ENCODE measurements around the gene MORN2. TPM values are rescaled to one million over a fixed set of nuclear protein-coding genes. Genes with fewer than 3 reads are reported as not detected.
"Not testable (repeated sequence)": the region's sequence is repeated elsewhere in the genome, so short reads cannot be mapped to it uniquely, and the experiment has no call there.

MORN2 gene
- total RNA-seq (2.3 and 3.9 TPM in 2 replicates), polyA plus RNA-seq (0.70 and 1.9 TPM in 2 replicates), polyA minus RNA-seq (not detected in 2 replicates)
- total RNA-seq (2013), result 3.2 TPM

GRCh38 chr2:38875576-38876367, at the start of gene MORN2, which contains the start of gene DHX57:
Gene MORN2, plus strand, starts transcription at chr2:38875976.
Gene DHX57, minus strand, starts transcription at chr2:38875934. Its CDS starts 7,529 bp downstream, at chr2:38868405.
- WGBS (ENCODE audit: insufficient coverage), result 2% methylated on average over 50 of the region's 52 CpGs
- peak within 1 kb of the TSS; percentile 97 for H3K4me3 Mint-ChIP-seq
- H3K4me3 ChIP-seq (ENCODE audit: control extremely low read depth in 1 of 5, extremely low read depth in 1 of 5, insufficient read depth in 1 of 5, low read depth in 2 of 5, low read length in 4 of 5), result peak within 1 kb of the TSS; percentile 70 to 84 (median 83)

GRCh38 chr2:38827539-38828145, 48.1 kb upstream of the MORN2 start:
- H3K4me3 ChIP-seq (ENCODE audit: control extremely low read depth in 1 of 5, extremely low read depth in 1 of 5, insufficient read depth in 1 of 5, low read depth in 2 of 5, low read length in 4 of 5); ATAC-seq (ENCODE audit: low read depth); DNase-seq; H3K4me1 ChIP-seq (ENCODE audit: control insufficient read depth in 2 of 2, insufficient read depth in 2 of 2, low read length in 2 of 2); H3K4me1 Mint-ChIP-seq; H3K27me3 Mint-ChIP-seq; H3K27ac ChIP-seq (ENCODE audit: low read length in 2 of 2); POLR2A ChIA-PET; CTCF ChIA-PET; H3K27me3 ChIP-seq (replicated peaks in 1 of 4; ENCODE audit: control extremely low read depth in 1 of 4, control insufficient read depth in 3 of 4, insufficient read depth in 4 of 4, low read length in 3 of 4); H3K79me2 ChIP-seq (ENCODE audit: control insufficient read depth, insufficient read depth, low read length); H3K4me3 Mint-ChIP-seq; H4K20me1 ChIP-seq (ENCODE audit: control insufficient read depth, insufficient read depth, low read length, poor library complexity, severe bottlenecking); H3K4me2 ChIP-seq (replicated peaks; ENCODE audit: low read depth, low read length, poor library complexity, severe bottlenecking); H3K9me3 ChIP-seq (ENCODE audit: control extremely low read depth in 1 of 3, control insufficient read depth in 2 of 3, insufficient read depth in 1 of 3, low read length in 2 of 3); intact Hi-C loops (cut with micrococcal nuclease); H3K9ac ChIP-seq (ENCODE audit: low read length); H2AFZ ChIP-seq (ENCODE audit: insufficient read depth, low read depth, low read length, poor library complexity, severe bottlenecking); H3K9me3 Mint-ChIP-seq (ENCODE audit: insufficient read depth): not testable (repeated sequence)
- WGBS (ENCODE audit: insufficient coverage), result 80% methylated on average over 4 of the region's 10 CpGs
- H3K27ac Mint-ChIP-seq, result peak overlapping the region; percentile 32
- H3K36me3 ChIP-seq (replicated peaks in 1 of 2; ENCODE audit: control extremely low read depth in 1 of 2, control insufficient read depth in 1 of 2, extremely low read depth in 1 of 2, insufficient read depth in 2 of 2, low read length in 1 of 2), result peaks cover 3 to 32% of the 10 kb centered on the region in 2 experiments

More at GRCh38 chr2:38875576-38876367, at the start of gene MORN2, which contains the start of gene DHX57:
- ATAC-seq (ENCODE audit: low read depth) (peak; percentile 95), DNase-seq (peak; percentile 84)
- H3K27ac ChIP-seq (ENCODE audit: low read length in 2 of 2), result peak within 1 kb of the TSS; percentile 42 to 63
- peaks cover 12 to 18% of the 10 kb centered on the region in 2 donors for H3K4me1 ChIP-seq (ENCODE audit: control insufficient read depth in 2 of 2, insufficient read depth in 2 of 2, low read length in 2 of 2)
- Mint-ChIP-seq H3K4me1 (peaks cover 25% of the 10 kb centered on the region), H3K9me3 (ENCODE audit: insufficient read depth) (peaks cover 5% of the 10 kb centered on the region), H3K27me3 (no peaks in the 10 kb centered on the region), H3K27ac (peak within 1 kb of the TSS; percentile 88)
- H2AFZ ChIP-seq (ENCODE audit: insufficient read depth, low read depth, low read length, poor library complexity, severe bottlenecking), result peak within 1 kb of the TSS; percentile 91
- ChIA-PET POLR2A (interaction anchor here (0.5 to 1.5 kb wide), 2 partner anchors 125 to 128 kb away, joined by 3 to 10 read pairs; partner anchors contain the start of gene SRSF7), CTCF (interaction anchor here (0.8 to 1.0 kb wide), 2 partner anchors 271 to 354 kb away, joined by 3 read pairs; no protein-coding TSS in a partner anchor)
- intact Hi-C loops (cut with micrococcal nuclease), result loop anchor here (1.0 to 2.0 kb wide), 2 partner anchors 97 to 125 kb away; partner anchors contain the start of genes GEMIN6 and SRSF7
- peaks cover 0 to 6% (median 4%) of the 10 kb centered on the region in 3 donors for H3K9me3 ChIP-seq (ENCODE audit: control extremely low read depth in 1 of 3, control insufficient read depth in 2 of 3, insufficient read depth in 1 of 3, low read length in 2 of 3)
- no peaks in the 10 kb centered on the region for H4K20me1 ChIP-seq (ENCODE audit: control insufficient read depth, insufficient read depth, low read length, poor library complexity, severe bottlenecking)
- H3K27me3 ChIP-seq (replicated peaks in 1 of 4; ENCODE audit: control extremely low read depth in 1 of 4, control insufficient read depth in 3 of 4, insufficient read depth in 4 of 4, low read length in 3 of 4), result no peaks in the 10 kb centered on the region
- peak within 1 kb of the TSS; percentile 81 for H3K4me2 ChIP-seq (replicated peaks; ENCODE audit: low read depth, low read length, poor library complexity, severe bottlenecking)
- H3K36me3 ChIP-seq (replicated peaks in 1 of 2; ENCODE audit: control extremely low read depth in 1 of 2, control insufficient read depth in 1 of 2, extremely low read depth in 1 of 2, insufficient read depth in 2 of 2, low read length in 1 of 2), result no peaks in the 10 kb centered on the region
- H3K79me2 ChIP-seq (ENCODE audit: control insufficient read depth, insufficient read depth, low read length), result peaks cover 45% of the 10 kb centered on the region
- TF ChIP-seq CTCF (IDR thresholded peaks at IDR 0.05) (no peak), EZH2 (IDR thresholded peaks at IDR 0.05; ENCODE audit: borderline replicate concordance, insufficient read depth, low read depth, low read length, poor library complexity, severe bottlenecking) (no peak)
- peak within 1 kb of the TSS; percentile 85 for H3K9ac ChIP-seq (ENCODE audit: low read length)

All from B cell (primary cell).